B cell (primary cell): ENCODE measurements around the gene WBP1L. TPM values are rescaled to one million over a fixed set of nuclear protein-coding genes. Genes with fewer than 3 reads are reported as not detected.
A peak's percentile ranks its signal among the peaks of the same experiment; 100 is the strongest.

Experiments used
- ATAC-seq: fragments of 200-7000 bp; cut with Tn5 transposase; one replicate; pipeline ENCODE4 v1.10.0; 2021; ENCODE audit warnings: low read depth, mild to moderate bottlenecking, moderate number of reproducible peaks, moderate library complexity
- CTCF ChIA-PET: fragments of 350-600 bp; sonication (Branson Sonifier 250); formaldehyde crosslinking; loops from one replicate; lab custom pipeline; 2021; ENCODE audit warnings: antibody characterized with exemption, inconsistent platforms; lab: Charles Lee
- POLR2A ChIA-PET: fragments of 350-600 bp; sonication (Branson Sonifier 250); formaldehyde crosslinking; loops from one replicate; lab custom pipeline; 2021; ENCODE audit warnings: antibody characterized with exemption; lab: Charles Lee
- DNase-seq: peaks from one replicate; pipeline ENCODE4 v3.0.0; 2013
- H2AFZ ChIP-seq: 2 replicates; pipeline ENCODE4 v1.6.1; 2012; ENCODE audit warnings: mild to moderate bottlenecking, low read depth, low read length; ENCODE audit not compliant: insufficient read depth, poor library complexity, severe bottlenecking
- H3K27ac ChIP-seq, 2 donors: 1 replicate in 1 of 2; 2 replicates in 1 of 2; pipeline ENCODE4 v1.5.1; 2012 to 2013; ENCODE audit warnings: low read length in 2 of 2, mild to moderate bottlenecking in 2 of 2, moderate library complexity in 1 of 2
- H3K27me3 ChIP-seq, 4 experiments: fragments of 200-600 bp in 1 of 4; sonication (generic) in 1 of 4; replicated peaks in 1 of 4; 1 replicate in 2 of 4; 2 replicates in 2 of 4; pipeline versions ENCODE4 v1.6.1 to v1.7.0; 2013 to 2016; ENCODE audit warnings: low read length in 3 of 4, mild to moderate bottlenecking in 2 of 4, mixed read lengths in 1 of 4, moderate library complexity in 1 of 4; ENCODE audit not compliant: insufficient read depth in 4 of 4, control insufficient read depth in 3 of 4; ENCODE audit errors: control extremely low read depth in 1 of 4
- H3K36me3 ChIP-seq, 2 experiments: replicated peaks in 1 of 2; 1 replicate in 1 of 2; 2 replicates in 1 of 2; pipeline versions ENCODE4 v1.6.1 to v1.7.1; 2013; ENCODE audit warnings: low read length in 1 of 2; ENCODE audit not compliant: insufficient read depth in 2 of 2, control insufficient read depth in 1 of 2; ENCODE audit errors: control extremely low read depth in 1 of 2, extremely low read depth in 1 of 2
- H3K4me1 ChIP-seq, 2 donors: fragments of 200-600 bp in 1 of 2; sonication (generic) in 1 of 2; 1 replicate in 1 of 2; 2 replicates in 1 of 2; pipeline versions ENCODE4 v1.5.1 to v1.6.1; 2013 to 2017; ENCODE audit warnings: low read length in 2 of 2; ENCODE audit not compliant: control insufficient read depth in 2 of 2, insufficient read depth in 2 of 2
- H3K4me2 ChIP-seq: replicated peaks from 2 replicates; pipeline ENCODE3; 2012; ENCODE audit warnings: mild to moderate bottlenecking, low read depth, low read length; ENCODE audit not compliant: poor library complexity, severe bottlenecking
- H3K4me3 ChIP-seq, 5 experiments: fragments of 200-600 bp in 1 of 5; sonication (generic) in 1 of 5; 1 replicate in 3 of 5; 2 replicates in 2 of 5; pipeline versions ENCODE4 v1.5.1 to v1.7.0; 2011 to 2016; ENCODE audit warnings: low read length in 4 of 5, mild to moderate bottlenecking in 4 of 5, low read depth in 2 of 5, control low read depth in 1 of 5, moderate library complexity in 1 of 5; ENCODE audit not compliant: insufficient read depth in 1 of 5; ENCODE audit errors: control extremely low read depth in 1 of 5, extremely low read depth in 1 of 5
- H3K79me2 ChIP-seq: fragments of 200-600 bp; sonication (generic); one replicate; pipeline ENCODE4 v1.6.0; 2016; ENCODE audit warnings: low read length; ENCODE audit not compliant: control insufficient read depth, insufficient read depth
- H3K9ac ChIP-seq: fragments of 200-600 bp; sonication (generic); 2 replicates; pipeline ENCODE4 v1.6.1; 2017; ENCODE audit warnings: mild to moderate bottlenecking, low read length, moderate library complexity
- H3K9me3 ChIP-seq, 3 donors: one replicate each; pipeline versions ENCODE4 v1.6.1 to v1.7.1; 2013; ENCODE audit warnings: low read length in 2 of 3; ENCODE audit not compliant: control insufficient read depth in 2 of 3, insufficient read depth in 1 of 3; ENCODE audit errors: control extremely low read depth in 1 of 3
- H4K20me1 ChIP-seq: 2 replicates; pipeline ENCODE4 v1.6.0; 2012; ENCODE audit warnings: mild to moderate bottlenecking, low read length; ENCODE audit not compliant: insufficient read depth, control insufficient read depth, poor library complexity, severe bottlenecking
- H3K27ac Mint-ChIP-seq: one replicate; pipeline ENCODE4 v1.8.0; 2021; ENCODE audit warnings: mixed read lengths
- H3K27me3 Mint-ChIP-seq: one replicate; pipeline ENCODE4 v1.8.0; 2021; ENCODE audit warnings: mixed read lengths
- H3K4me1 Mint-ChIP-seq: one replicate; pipeline ENCODE4 v1.8.0; 2021; ENCODE audit warnings: mixed read lengths
- H3K4me3 Mint-ChIP-seq: one replicate; pipeline ENCODE4 v1.8.0; 2021; ENCODE audit warnings: mixed read lengths
- H3K9me3 Mint-ChIP-seq: one replicate; pipeline ENCODE4 v1.8.0; 2022; ENCODE audit warnings: mixed read lengths; ENCODE audit not compliant: insufficient read depth
- CTCF ChIP-seq: fragments of 200-600 bp; IDR thresholded peaks from one replicate; pipeline ENCODE4 v1.8.0; 2022; ENCODE audit warnings: antibody characterized with exemption, mild to moderate bottlenecking
- EZH2 ChIP-seq: IDR thresholded peaks from 2 replicates; pipeline ENCODE4 v1.6.1; 2012; ENCODE audit warnings: borderline replicate concordance, low read depth, mild to moderate bottlenecking, moderate library complexity, low read length; ENCODE audit not compliant: insufficient read depth, poor library complexity, severe bottlenecking
- WGBS: methylation state at CpG from one replicate; pipeline ENCODE4 v1.1.5; 2013; ENCODE audit warnings: missing lambda C conversion rate; ENCODE audit not compliant: insufficient coverage; 5-methylcytosine and 5-hydroxymethylcytosine counted together
- intact Hi-C: fragments of 100-400 bp; cut with micrococcal nuclease; formaldehyde crosslinking; loops from one replicate; pipeline ENCODE4 v1.10.0; 2022
- polyA plus RNA-seq: library from polyadenylated mRNA; depleted of rRNA; stranded (reverse); fragments of >200 nt; gene quantifications from 2 replicates; pipeline ENCODE4 v1.2.3, GENCODE V29; 2012
- total RNA-seq, 2 donors: library from RNA; stranded (reverse); fragments of 120-200 nt in 1 of 2; gene quantifications; 1 replicate in 1 of 2; 2 replicates in 1 of 2; pipeline versions ENCODE4 v1.2.3 to v1.2.4, GENCODE V29; 2013 to 2022

Gene WBP1L
- total and polyA plus RNA-seq, 2 donors (not counting 1 experiment from before 2014, with no cell fraction given) = 14.3 to 43.2 TPM

GRCh38 chr10:102773320-102773719, 29.6 kb downstream of the WBP1L start:
- POLR2A ChIA-PET = interaction anchor here (0.7 kb wide), 1 partner anchor 471 kb away, joined by 3 read pairs; no protein-coding TSS in a partner anchor
- Mint-ChIP-seq H3K4me3 (no peak overlapping the region), H3K27ac (no peak overlapping the region), H3K9me3 (no peaks in the 10 kb centered on the region), H3K27me3 (no peaks in the 10 kb centered on the region), H3K4me1 (peaks cover 57% of the 10 kb centered on the region)
- CTCF ChIA-PET = interaction anchor here (0.7 kb wide), 1 partner anchor 42 kb away, joined by 3 read pairs; no protein-coding TSS in a partner anchor
- Histone ChIP-seq H3K9ac (no peak overlapping the region), H3K79me2 (peaks cover 96% of the 10 kb centered on the region), H3K4me3 (no peak overlapping the region), H3K27me3 (no peaks in the 10 kb centered on the region), H3K9me3 (no peaks in the 10 kb centered on the region), H4K20me1 (peaks cover 86% of the 10 kb centered on the region), H3K36me3 (peaks cover 0 to 19% of the 10 kb centered on the region in 2 experiments), H2AFZ (no peak overlapping the region), H3K4me1 (peaks cover 8 to 22% of the 10 kb centered on the region in 2 donors), H3K4me2 (no peak overlapping the region), H3K27ac (no peak overlapping the region)
- no peak for DNase-seq
- TF ChIP-seq EZH2 (no peak), CTCF (no peak)
- no CpG with 5 or more reads among the region's 1 CpG for WGBS
- no peak for ATAC-seq
- intact Hi-C loops = no loop called here

- Mint-ChIP-seq H3K9me3 (no peaks in the 10 kb centered on the region), H3K27ac (no peak overlapping the region), H3K4me3 (no peak overlapping the region), H3K27me3 (no peaks in the 10 kb centered on the region), H3K4me1 (peaks cover 59% of the 10 kb centered on the region)
- ATAC-seq (no peak), DNase-seq (no peak)
- CTCF ChIA-PET = interaction anchor here (1.4 kb wide), 1 partner anchor 15 kb away, joined by 5 read pairs; no protein-coding TSS in a partner anchor
- Histone ChIP-seq H3K9ac (no peak overlapping the region), H3K4me1 (peaks cover 8 to 22% of the 10 kb centered on the region in 2 donors), H3K9me3 (no peaks in the 10 kb centered on the region), H3K27me3 (no peaks in the 10 kb centered on the region), H3K4me2 (no peak overlapping the region), H3K27ac (peak overlapping the region in 1 of 2 donors; percentile 23), H4K20me1 (peaks cover 91% of the 10 kb centered on the region), H3K79me2 (peaks cover 98% of the 10 kb centered on the region), H3K36me3 (peaks cover 0 to 22% of the 10 kb centered on the region in 2 experiments), H2AFZ (no peak overlapping the region), H3K4me3 (no peak overlapping the region)
- WGBS = 76% methylated on average over 5 of the region's 5 CpGs
- intact Hi-C loops = no loop called here
- POLR2A ChIA-PET = no interaction called here
- TF ChIP-seq EZH2 (no peak), CTCF (no peak)
These were observed 30.2 kb downstream of the WBP1L start for GRCh38 chr10:102773986-102774385.
